ENCODE data around the gene SIPA1L3. TPM values are rescaled to one million over a fixed set of nuclear protein-coding genes. Genes with fewer than 3 reads are reported as not detected.

SIPA1L3 gene
- total RNA-seq, 2 donors from 2014 or later = 42.8 to 48.2 TPM

DNA sequence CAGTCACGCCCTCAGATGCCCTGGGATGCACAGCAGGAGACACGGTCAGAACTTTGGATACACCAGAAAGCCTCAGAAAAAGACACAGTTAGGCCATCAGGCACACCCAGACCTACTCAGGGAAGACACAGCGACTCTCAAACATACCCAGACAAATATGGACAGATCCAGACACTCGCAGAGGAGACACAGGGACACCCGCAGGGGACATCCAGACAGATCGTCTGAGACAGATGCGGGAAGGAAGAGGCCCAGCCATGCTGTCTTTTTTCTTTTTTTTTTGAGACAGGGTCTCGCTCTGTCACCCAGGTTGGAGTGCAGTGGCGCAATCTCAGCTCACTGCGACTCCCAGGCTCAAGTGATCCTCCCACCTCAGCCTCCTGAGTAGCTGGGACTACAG lies 312.2 kb downstream of the SIPA1L3 start:
- TF ChIP-seq, protein P1, sequence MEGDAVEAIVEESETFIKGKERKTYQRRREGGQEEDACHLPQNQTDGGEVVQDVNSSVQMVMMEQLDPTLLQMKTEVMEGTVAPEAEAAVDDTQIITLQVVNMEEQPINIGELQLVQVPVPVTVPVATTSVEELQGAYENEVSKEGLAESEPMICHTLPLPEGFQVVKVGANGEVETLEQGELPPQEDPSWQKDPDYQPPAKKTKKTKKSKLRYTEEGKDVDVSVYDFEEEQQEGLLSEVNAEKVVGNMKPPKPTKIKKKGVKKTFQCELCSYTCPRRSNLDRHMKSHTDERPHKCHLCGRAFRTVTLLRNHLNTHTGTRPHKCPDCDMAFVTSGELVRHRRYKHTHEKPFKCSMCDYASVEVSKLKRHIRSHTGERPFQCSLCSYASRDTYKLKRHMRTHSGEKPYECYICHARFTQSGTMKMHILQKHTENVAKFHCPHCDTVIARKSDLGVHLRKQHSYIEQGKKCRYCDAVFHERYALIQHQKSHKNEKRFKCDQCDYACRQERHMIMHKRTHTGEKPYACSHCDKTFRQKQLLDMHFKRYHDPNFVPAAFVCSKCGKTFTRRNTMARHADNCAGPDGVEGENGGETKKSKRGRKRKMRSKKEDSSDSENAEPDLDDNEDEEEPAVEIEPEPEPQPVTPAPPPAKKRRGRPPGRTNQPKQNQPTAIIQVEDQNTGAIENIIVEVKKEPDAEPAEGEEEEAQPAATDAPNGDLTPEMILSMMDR (conservative IDR thresholded peaks at IDR 0.05) = no peak
- Mint-ChIP-seq H3K27me3 (ENCODE audit: insufficient read depth) (peaks cover 29% of the 10 kb centered on the region), H3K4me3 (no peak overlapping the region), H3K9me3 (no peaks in the 10 kb centered on the region), H3K36me3 (ENCODE audit: low read depth) (no peaks in the 10 kb centered on the region), H3K4me1 (peaks cover 10% of the 10 kb centered on the region), H3K27ac (no peak overlapping the region)
- DNase-seq = no peak
- Histone ChIP-seq H3K9me3 (ENCODE audit: control insufficient read depth, low read length) (no peaks in the 10 kb centered on the region), H3K27ac (ENCODE audit: low read depth, low read length) (peak overlapping the region; percentile 41), H3K27me3 (ENCODE audit: control insufficient read depth, insufficient read depth, low read length, poor library complexity, severe bottlenecking) (no peaks in the 10 kb centered on the region), H3K4me3 (ENCODE audit: low read length) (no peak overlapping the region), H3K9ac (ENCODE audit: extremely low read depth, low read length, poor library complexity, severe bottlenecking) (no peak overlapping the region), H3K36me3 (ENCODE audit: control insufficient read depth, insufficient read depth, low read length) (peaks cover 5% of the 10 kb centered on the region), H3K4me1 (ENCODE audit: control insufficient read depth, insufficient read depth, low read length) (no peaks in the 10 kb centered on the region)
- WGBS, 2 experiments (ENCODE audit: insufficient coverage in 1 of 2, insufficient read length in 1 of 2) = 86 to 94% methylated on average over 4 to 10 of the region's 10 CpGs

DNA sequence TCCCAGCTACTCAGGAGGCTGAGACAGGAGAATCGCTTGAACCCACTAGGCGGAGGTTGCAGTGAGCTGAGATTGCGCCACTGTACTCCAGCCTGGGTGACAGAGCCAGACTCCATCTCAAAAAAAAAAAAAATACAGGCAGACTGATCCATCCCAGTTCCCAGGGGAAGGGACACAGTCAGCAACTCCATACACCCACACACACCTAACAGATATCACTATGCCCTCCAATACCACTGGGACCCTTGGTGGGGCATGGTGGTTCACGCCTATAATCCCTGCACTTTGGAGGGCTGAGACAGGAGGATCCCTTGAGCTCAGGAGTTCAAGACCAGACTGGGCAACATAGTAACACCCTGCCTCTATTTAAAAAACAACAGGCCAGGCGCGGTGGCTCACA lies 314.4 kb downstream of the SIPA1L3 start:
- no peak for DNase-seq
- Histone ChIP-seq H3K36me3 (ENCODE audit: control insufficient read depth, insufficient read depth, low read length) (peaks cover 5% of the 10 kb centered on the region), H3K27me3 (ENCODE audit: control insufficient read depth, insufficient read depth, low read length, poor library complexity, severe bottlenecking) (no peaks in the 10 kb centered on the region), H3K27ac (ENCODE audit: low read depth, low read length) (no peak overlapping the region), H3K9me3 (ENCODE audit: control insufficient read depth, low read length) (no peaks in the 10 kb centered on the region), H3K4me1 (ENCODE audit: control insufficient read depth, insufficient read depth, low read length) (no peaks in the 10 kb centered on the region), H3K9ac (ENCODE audit: extremely low read depth, low read length, poor library complexity, severe bottlenecking) (no peak overlapping the region), H3K4me3 (ENCODE audit: low read length) (no peak overlapping the region)
- TF ChIP-seq, protein P1 (conservative IDR thresholded peaks at IDR 0.05) = no peak
- H3K36me3 Mint-ChIP-seq (ENCODE audit: low read depth) = no peaks in the 10 kb centered on the region
- H3K27ac Mint-ChIP-seq = no peak overlapping the region
- H3K4me3 Mint-ChIP-seq = no peak overlapping the region
- H3K4me1 Mint-ChIP-seq = peaks cover 10% of the 10 kb centered on the region
- 91 to 97% methylated on average over 5 to 6 of the region's 6 CpGs for WGBS, 2 experiments (ENCODE audit: insufficient coverage in 1 of 2, insufficient read length in 1 of 2)
- H3K9me3 Mint-ChIP-seq = no peaks in the 10 kb centered on the region
- H3K27me3 Mint-ChIP-seq (ENCODE audit: insufficient read depth) = peaks cover 39% of the 10 kb centered on the region

DNA sequence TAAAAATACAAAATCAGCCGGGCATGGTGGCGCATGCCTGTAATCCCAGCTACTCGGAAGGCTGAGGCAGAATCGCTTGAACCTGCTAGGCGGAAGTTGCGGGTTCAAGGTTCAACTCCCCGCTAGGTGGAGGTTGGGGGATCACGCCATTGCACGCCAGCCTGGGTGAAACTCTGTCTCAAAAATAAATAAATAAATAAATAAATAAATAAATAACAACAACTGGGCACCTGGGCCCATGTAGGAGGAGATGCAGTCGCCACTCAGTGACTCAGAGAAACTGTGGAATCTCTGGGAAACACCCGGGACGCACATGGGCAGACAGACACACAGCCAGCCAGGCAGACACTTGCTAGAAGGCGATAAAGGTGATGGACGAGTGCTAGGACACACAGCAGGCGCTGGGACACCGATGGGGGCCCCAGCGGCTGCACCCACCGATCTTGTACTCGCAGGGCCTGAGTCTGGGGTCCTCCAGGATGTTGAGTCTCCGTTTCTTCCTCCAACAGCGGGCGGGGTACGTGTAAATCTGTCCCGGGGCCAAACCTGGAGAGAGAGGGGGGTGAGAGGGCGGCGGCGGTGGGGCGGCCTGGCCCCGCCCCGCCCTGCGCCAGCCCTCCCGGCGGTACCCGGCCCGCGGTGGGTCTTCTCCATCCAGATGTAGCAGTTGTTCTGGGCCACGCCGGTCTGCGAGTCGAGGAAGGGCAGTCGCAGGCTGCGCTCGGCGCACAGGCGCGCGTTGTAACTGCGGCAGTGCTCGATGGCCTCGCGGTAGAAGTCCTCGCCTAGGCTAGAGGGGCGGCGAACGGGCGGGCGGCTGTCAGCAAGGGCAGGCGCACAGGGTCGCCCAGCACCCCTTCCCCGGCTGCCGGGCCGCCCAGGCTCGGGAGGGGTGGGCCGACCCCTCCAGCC lies 315.2 kb downstream of the SIPA1L3 start:
- peaks cover 12% of the 10 kb centered on the region for H3K4me1 Mint-ChIP-seq
- Histone ChIP-seq H3K4me3 (ENCODE audit: low read length) (no peak overlapping the region), H3K4me1 (ENCODE audit: control insufficient read depth, insufficient read depth, low read length) (no peaks in the 10 kb centered on the region), H3K9me3 (ENCODE audit: control insufficient read depth, low read length) (no peaks in the 10 kb centered on the region), H3K27me3 (ENCODE audit: control insufficient read depth, insufficient read depth, low read length, poor library complexity, severe bottlenecking) (no peaks in the 10 kb centered on the region), H3K36me3 (ENCODE audit: control insufficient read depth, insufficient read depth, low read length) (peaks cover 5% of the 10 kb centered on the region), H3K9ac (ENCODE audit: extremely low read depth, low read length, poor library complexity, severe bottlenecking) (no peak overlapping the region), H3K27ac (ENCODE audit: low read depth, low read length) (no peak overlapping the region)
- no peaks in the 10 kb centered on the region for H3K36me3 Mint-ChIP-seq (ENCODE audit: low read depth)
- peak overlapping the region; percentile 66 for H3K4me3 Mint-ChIP-seq
- 94 to 97% methylated on average over 46 to 61 of the region's 64 CpGs for WGBS, 2 experiments (ENCODE audit: insufficient coverage in 1 of 2, insufficient read length in 1 of 2)
- no peaks in the 10 kb centered on the region for H3K9me3 Mint-ChIP-seq
- peak; percentile 79 for DNase-seq
- TF ChIP-seq, protein P1 (conservative IDR thresholded peaks at IDR 0.05) = no peak
- no peak overlapping the region for H3K27ac Mint-ChIP-seq
- H3K27me3 Mint-ChIP-seq (ENCODE audit: insufficient read depth) = peaks cover 46% of the 10 kb centered on the region
